Activated CD8-positive, alpha-beta memory T cell treated with anti-CD3 and anti-CD28 coated beads, Interleukin-2, amount 50 U/mL, for 1 hour (primary cell): ENCODE results near the gene LRRC39.

ENCODE experiments used
- DNase-seq: peaks from one replicate; pipeline ENCODE4 v3.0.0-alpha.2; 2020; ENCODE audit errors: extremely low read depth

The LRRC39 gene

DNA sequence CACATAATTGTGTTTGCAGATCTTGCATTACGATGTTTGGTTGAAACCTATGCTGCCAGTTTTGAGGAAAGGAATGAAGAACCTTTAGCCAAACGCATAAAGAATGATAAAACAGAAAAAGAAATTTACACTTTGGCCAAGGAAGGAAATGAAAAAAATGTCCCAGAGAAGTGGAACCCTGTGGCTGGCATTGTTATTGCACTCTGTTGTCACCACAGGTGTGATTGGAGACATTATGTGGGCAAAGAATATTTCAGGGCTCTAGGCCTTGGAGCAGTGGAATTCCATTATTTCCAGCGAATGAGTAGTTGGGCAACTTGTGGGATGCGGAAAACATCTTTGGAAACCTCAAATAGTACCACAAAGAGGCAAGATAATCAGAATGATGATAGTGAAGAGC is 30.2 kb downstream of the LRRC39 start:
- no peak for DNase-seq

GRCh38 chr1:100146958-100147357 is 31.1 kb downstream of the LRRC39 start:
- no peak for DNase-seq

- no peak for DNase-seq
Measured at GRCh38 chr1:100145116-100145515, 32.9 kb downstream of the LRRC39 start.

DNA sequence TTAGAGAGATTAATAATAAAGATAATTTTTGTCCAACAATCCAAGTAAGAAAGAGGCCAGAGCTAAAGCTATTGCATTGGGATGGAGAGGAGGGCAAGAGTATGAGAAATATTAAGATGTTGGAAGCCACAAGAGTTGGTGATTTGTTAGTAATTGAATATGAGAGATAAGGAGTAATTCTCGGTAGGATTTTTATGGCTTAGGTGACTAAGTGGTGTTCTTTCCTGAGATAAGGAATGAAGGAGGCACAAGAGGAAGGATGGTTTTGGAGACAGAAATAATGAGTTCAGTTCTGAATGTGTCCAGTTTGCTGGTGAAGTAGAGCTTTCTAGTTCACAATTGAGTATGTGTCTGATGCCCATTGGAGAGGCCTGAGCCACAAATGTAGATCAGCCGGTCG is 35.7 kb downstream of the LRRC39 start:
- DNase-seq = no peak

DNA sequence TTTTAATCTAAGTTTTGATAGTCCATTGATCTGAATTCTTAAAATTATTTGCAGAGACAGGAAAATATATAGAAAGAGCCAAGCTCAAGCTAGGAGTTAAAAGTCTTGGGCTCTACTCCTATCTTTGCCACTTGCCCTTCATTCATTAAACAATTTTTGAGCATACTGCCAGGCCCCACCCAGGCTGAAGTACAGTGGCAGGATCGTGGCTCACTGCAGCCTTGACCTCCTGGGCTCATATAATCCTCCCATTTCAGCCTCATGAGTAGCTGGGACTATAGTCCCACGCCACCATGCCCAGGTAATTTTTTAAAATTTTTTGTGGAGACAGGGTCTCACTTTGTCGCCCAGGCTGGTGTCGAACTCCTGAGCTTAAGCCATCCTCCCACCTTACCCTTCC is 36.9 kb downstream of the LRRC39 start:
- DNase-seq = no peak

- no peak for DNase-seq
Measured at GRCh38 chr1:100137602-100138001, 40.5 kb downstream of the LRRC39 start.

DNA sequence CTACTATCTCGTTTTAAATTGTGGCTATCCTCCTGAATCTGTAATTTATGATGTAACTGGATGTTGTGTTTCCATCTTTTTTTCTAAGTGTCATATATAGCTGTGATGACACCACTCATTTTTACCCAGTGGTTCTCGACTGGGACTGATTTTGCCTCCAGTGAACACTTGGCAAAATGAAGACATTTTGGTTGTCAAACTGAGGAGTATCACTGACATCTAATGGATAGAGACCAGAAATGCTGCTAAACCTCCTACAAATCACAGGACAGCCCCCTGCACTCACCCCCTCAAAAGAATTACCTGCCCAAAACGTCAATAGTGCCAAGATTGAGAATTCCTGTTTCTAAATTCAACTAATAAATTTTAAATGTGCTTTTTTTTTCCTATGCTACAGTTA is 43.2 kb downstream of the LRRC39 start:
- no peak for DNase-seq

DNA sequence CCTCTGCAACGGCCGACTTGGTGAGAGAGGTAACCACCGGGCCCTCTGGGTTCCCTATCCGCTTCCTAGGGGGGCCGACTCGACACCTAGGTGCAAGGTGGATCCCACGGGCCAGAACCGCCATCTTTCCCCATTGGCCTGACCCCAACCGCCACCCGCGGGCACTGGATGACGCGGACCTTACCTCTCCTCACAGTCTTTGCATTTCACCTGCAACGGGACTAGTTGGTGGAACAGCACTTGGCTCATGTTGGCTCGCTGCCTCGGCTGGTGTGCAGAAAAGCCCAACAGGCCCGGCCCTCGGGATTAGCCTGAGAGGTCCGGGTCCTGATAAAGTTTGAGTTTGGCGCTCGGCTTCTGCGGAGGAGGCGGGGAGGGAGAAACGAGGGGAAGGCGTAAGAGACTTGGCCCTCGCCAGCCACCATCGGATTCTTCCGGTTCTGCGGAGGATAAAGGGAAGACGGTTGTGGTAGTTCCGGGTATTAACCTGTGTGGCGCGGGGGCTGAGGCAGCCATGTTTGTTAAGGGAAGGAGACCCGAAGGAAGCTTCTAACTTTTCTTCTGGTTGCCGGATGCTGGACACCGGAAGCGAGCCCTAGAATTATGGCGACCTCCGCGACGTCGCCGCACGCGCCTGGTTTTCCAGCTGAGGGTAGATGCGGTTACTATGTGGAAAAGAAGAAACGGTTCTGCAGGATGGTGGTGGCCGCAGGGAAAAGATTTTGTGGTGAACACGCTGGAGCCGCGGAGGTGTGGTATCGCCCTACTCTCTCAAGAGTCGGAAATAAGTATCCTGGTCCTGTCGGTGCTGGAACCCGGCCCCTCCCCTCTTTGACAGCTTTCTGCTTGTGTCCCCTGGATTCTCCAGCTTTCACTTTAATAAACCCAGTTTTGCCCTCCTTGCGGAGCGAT is 45.2 kb downstream of the LRRC39 start, which contains the start of the genes SASS6 and TRMT13:
TSS of gene SASS6 (minus strand) at position 365 of the 912 bp plus-strand sequence. CDS start at position 249, 116 bp downstream.
TSS of gene TRMT13 (plus strand) at position 598 of the 912 bp plus-strand sequence. CDS start at position 604, 6 bp downstream.
- DNase-seq = peak; percentile 91

DNA sequence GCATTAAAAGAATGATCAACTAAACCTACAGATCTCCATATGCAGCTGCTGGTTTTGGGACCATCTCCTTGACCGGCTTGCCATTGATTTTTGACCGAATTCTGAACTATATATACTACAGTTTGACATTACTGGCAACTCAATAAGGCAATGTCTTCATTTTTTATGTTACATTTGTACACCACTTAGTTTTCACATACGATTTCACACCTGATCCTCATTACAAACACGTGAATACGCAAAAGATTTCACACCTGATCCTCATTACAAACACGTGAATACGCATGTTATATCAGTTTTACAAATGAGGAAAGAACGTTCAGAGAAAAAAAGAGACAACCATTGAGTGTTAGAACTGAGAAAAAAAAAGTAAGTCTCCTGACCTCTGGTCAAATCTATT is 46.4 kb downstream of the LRRC39 start:
- DNase-seq = no peak

- DNase-seq = no peak
Measured at GRCh38 chr1:100130552-100131077, 47.4 kb downstream of the LRRC39 start.

DNA sequence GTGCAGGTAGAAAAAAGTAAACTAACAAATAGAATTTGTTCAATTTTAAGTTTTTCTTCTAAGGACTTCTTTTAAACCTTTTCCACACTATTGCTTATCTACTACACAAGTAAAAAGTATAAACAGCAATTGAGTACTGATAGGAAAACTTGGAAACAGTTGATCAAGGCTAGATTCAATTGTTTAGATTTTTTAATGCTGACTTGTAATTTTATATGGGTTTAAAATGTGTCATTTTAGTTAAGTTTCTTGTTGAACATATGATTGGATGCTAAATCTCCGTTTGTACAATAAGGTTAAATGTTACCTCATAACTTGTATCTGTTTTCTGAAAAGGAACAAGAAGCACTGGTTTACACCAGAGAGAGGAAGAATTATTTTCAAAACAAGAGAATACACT is 50.8 kb downstream of the LRRC39 start:
- DNase-seq = no peak

DNA sequence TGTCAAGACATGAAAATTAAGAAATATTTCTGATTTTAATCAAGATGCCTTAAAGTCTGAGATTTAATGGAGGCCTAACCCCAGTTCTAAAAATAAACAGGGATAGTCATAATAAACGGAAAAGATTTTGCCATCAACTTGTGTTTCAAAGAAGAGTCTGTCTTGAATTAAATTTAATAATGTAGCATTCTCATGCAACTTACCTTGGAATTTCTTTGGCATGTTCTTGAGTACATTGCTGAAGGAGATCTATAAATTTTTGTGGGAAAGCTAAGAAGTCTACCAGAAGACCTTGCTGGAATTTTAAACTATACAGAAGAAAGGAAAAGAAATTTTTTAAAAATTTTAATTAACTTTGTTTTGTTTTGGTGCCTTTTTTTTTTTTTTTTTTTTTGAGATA is 55.9 kb downstream of the LRRC39 start:
- no peak for DNase-seq

- no peak for DNase-seq
Measured at GRCh38 chr1:100115524-100115923, 62.5 kb downstream of the LRRC39 start.

GRCh38 chr1:100109554-100110066 is 68.4 kb downstream of the LRRC39 start:
- no peak for DNase-seq

- no peak for DNase-seq
Measured at GRCh38 chr1:100107696-100108095, 70.4 kb downstream of the LRRC39 start.

DNA sequence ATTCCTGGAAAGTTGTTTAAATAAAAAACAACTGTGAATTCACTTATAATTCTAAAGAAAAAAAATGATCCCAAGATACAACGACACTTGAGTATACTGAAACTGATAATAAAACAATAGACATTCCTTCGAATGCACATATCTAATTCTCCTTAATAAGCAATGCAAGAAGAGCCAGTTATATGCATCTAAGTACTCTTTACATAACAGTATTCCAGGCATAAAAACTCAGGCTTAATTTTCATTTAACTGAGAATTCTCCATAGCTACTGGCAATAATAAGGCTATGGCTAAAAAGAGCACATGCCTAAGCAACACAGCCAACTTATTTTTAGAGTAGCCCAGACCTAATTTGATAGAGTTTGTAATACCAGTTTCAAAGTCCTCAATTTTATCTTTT is 76.5 kb downstream of the LRRC39 start:
- DNase-seq = no peak

DNA sequence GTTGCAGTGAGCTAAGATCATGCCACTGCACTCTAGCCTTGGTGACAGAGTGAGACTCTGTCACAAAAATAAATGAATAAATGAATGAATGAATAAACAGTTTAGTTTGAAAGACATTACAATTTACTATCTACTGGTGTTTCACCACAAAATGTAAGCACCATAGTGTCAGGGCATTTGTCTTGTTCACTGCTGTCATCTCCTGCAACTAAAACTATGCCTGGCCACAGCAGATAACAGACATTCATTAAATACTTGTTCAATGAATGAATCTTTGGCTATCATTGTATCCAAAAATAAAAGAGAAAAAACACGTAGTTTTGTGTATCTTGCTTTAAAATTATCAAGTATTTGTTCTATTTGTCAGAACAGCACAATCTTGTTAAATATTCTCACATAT is 77.9 kb downstream of the LRRC39 start:
- no peak for DNase-seq
